SK-N-SH treated with all-trans-retinoic acid at 6 μM for 48 hours (cell line): ENCODE results near the gene TMEM125.

Source experiments
- ATAC-seq: fragments of 200-7000 bp; cut with Tn5 transposase; 3 replicates; pipeline ENCODE4 v1.9.1; 2020; ENCODE audit warnings: mild to moderate bottlenecking, moderate library complexity
- ARNTL ChIP-seq: fragments of 450-650 bp; formaldehyde crosslinking; IDR thresholded peaks from 2 replicates; pipeline ENCODE4 v1.5.0; 2020; ENCODE audit warnings: low read depth, mild to moderate bottlenecking, moderate library complexity, borderline replicate concordance
- BACH2 ChIP-seq: fragments of 250-450 bp; sonication (Bioruptor Pico); IDR thresholded peaks from 2 replicates; pipeline ENCODE4 v1.9.0; 2021; ENCODE audit warnings: mild to moderate bottlenecking, borderline replicate concordance
- CREB5 ChIP-seq: fragments of 250-450 bp; sonication (Bioruptor Pico); IDR thresholded peaks from 2 replicates; pipeline ENCODE4 v1.5.1; 2020; ENCODE audit warnings: low read depth, mild to moderate bottlenecking, moderate library complexity
- CSDC2 ChIP-seq: fragments of 250-450 bp; sonication (Bioruptor Pico); IDR thresholded peaks from 2 replicates; pipeline ENCODE4 v1.5.0; 2020; ENCODE audit warnings: mild to moderate bottlenecking, moderate library complexity
- CSRNP3 ChIP-seq: fragments of 250-450 bp; sonication (Bioruptor Pico); IDR thresholded peaks from 2 replicates; pipeline ENCODE4 v1.5.1; 2021; ENCODE audit warnings: mild to moderate bottlenecking, moderate library complexity
- ESRRG ChIP-seq: fragments of 250-450 bp; sonication (Bioruptor Pico); IDR thresholded peaks from 2 replicates; pipeline ENCODE4 v1.6.1; 2021; ENCODE audit warnings: mild to moderate bottlenecking
- GLIS3 ChIP-seq: fragments of 250-450 bp; sonication (Bioruptor Pico); IDR thresholded peaks from 2 replicates; pipeline ENCODE4 v1.5.0; 2020; ENCODE audit warnings: mild to moderate bottlenecking, moderate library complexity
- ISL1 ChIP-seq: fragments of 250-450 bp; sonication (Bioruptor Pico); IDR thresholded peaks from 2 replicates; pipeline ENCODE4 v2.1.2; 2022; ENCODE audit warnings: mild to moderate bottlenecking, moderate library complexity
- OSR1 ChIP-seq: fragments of 250-450 bp; sonication (Bioruptor Pico); IDR thresholded peaks from 2 replicates; pipeline ENCODE4 v1.8.0; 2022; ENCODE audit warnings: moderate library complexity, mild to moderate bottlenecking, inconsistent platforms
- POU6F1 ChIP-seq: fragments of 250-450 bp; sonication (Bioruptor Pico); IDR thresholded peaks from 2 replicates; pipeline ENCODE4 v1.8.0; 2021; ENCODE audit warnings: low read depth, mild to moderate bottlenecking, moderate library complexity, borderline replicate concordance
- PPARA ChIP-seq: fragments of 250-450 bp; sonication (Bioruptor Pico); IDR thresholded peaks from 2 replicates; pipeline ENCODE4 v1.5.0; 2020; ENCODE audit warnings: mild to moderate bottlenecking, borderline replicate concordance
- RARB ChIP-seq: fragments of 250-450 bp; sonication (Bioruptor Pico); IDR thresholded peaks from 2 replicates; pipeline ENCODE4 v1.8.0; 2021; ENCODE audit warnings: mild to moderate bottlenecking, moderate library complexity
- SNAI2 ChIP-seq: fragments of 250-450 bp; sonication (Bioruptor Pico); IDR thresholded peaks from 2 replicates; pipeline ENCODE4 v1.5.0; 2020; ENCODE audit warnings: mild to moderate bottlenecking, moderate library complexity
- TCF4 ChIP-seq: fragments of 250-450 bp; sonication (Bioruptor Pico); IDR thresholded peaks from 2 replicates; pipeline ENCODE4 v1.8.0; 2021; ENCODE audit warnings: mild to moderate bottlenecking, moderate library complexity, borderline replicate concordance
- TOX ChIP-seq: fragments of 250-450 bp; sonication (Bioruptor Pico); IDR thresholded peaks from 2 replicates; pipeline ENCODE4 v1.8.0; 2021; ENCODE audit warnings: mild to moderate bottlenecking, moderate library complexity, borderline replicate concordance
- TSHZ2 ChIP-seq: fragments of 250-450 bp; sonication (Bioruptor Pico); IDR thresholded peaks from 2 replicates; pipeline ENCODE4 v1.5.0; 2020; ENCODE audit warnings: mild to moderate bottlenecking, moderate library complexity
- ZC3H10 ChIP-seq: fragments of 250-450 bp; sonication (Bioruptor Pico); IDR thresholded peaks from 2 replicates; pipeline ENCODE4 v1.5.1; 2021; ENCODE audit warnings: mild to moderate bottlenecking, moderate library complexity
- ZFP3 ChIP-seq: fragments of 250-450 bp; sonication (Bioruptor Pico); IDR thresholded peaks from 2 replicates; pipeline ENCODE4 v1.5.0; 2020; ENCODE audit warnings: mild to moderate bottlenecking, moderate library complexity
- ZNF70 ChIP-seq: fragments of 450-650 bp; formaldehyde crosslinking; IDR thresholded peaks from 2 replicates; pipeline ENCODE4 v1.5.0; 2020; ENCODE audit warnings: mild to moderate bottlenecking, moderate library complexity
- TF ChIP-seq, protein P1 (sequence below): fragments of 250-450 bp; sonication (Bioruptor Pico); IDR thresholded peaks from 2 replicates; pipeline ENCODE4 v1.8.0; 2020; ENCODE audit warnings: mild to moderate bottlenecking, moderate library complexity, borderline replicate concordance

Gene TMEM125

DNA sequence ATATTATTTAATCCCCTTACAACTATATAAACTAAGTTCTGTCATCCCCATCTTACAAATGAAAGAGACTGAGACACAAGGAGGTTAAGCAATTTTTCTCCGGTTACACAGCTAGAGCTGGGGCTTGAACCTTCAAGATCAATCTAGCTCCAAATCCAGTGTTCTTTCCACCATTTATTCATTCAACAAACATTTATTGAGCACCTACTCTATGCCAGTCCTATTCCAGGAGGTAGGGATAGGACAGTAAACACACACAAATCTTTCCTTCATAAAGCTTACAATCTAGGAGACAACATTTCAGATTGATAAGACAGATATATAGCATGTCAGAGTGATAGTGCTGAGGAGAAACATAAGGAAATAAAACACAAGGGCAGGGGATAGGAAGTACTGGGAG is 2.9 kb upstream of the TMEM125 start (continued):
- TF ChIP-seq, protein P1, sequence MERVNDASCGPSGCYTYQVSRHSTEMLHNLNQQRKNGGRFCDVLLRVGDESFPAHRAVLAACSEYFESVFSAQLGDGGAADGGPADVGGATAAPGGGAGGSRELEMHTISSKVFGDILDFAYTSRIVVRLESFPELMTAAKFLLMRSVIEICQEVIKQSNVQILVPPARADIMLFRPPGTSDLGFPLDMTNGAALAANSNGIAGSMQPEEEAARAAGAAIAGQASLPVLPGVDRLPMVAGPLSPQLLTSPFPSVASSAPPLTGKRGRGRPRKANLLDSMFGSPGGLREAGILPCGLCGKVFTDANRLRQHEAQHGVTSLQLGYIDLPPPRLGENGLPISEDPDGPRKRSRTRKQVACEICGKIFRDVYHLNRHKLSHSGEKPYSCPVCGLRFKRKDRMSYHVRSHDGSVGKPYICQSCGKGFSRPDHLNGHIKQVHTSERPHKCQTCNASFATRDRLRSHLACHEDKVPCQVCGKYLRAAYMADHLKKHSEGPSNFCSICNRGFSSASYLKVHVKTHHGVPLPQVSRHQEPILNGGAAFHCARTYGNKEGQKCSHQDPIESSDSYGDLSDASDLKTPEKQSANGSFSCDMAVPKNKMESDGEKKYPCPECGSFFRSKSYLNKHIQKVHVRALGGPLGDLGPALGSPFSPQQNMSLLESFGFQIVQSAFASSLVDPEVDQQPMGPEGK: no peak
- TF ChIP-seq ISL1: no peak
- no peak for TF ChIP-seq RARB (CRISPR knock-in tag)
- TF ChIP-seq POU6F1 (CRISPR knock-in tag): no peak
- no peak for TF ChIP-seq PPARA (CRISPR knock-in tag)
- TF ChIP-seq TCF4 (CRISPR knock-in tag): no peak
- no peak for TF ChIP-seq CREB5 (CRISPR knock-in tag)
- TF ChIP-seq, all 23 proteins: peak for 0

DNA sequence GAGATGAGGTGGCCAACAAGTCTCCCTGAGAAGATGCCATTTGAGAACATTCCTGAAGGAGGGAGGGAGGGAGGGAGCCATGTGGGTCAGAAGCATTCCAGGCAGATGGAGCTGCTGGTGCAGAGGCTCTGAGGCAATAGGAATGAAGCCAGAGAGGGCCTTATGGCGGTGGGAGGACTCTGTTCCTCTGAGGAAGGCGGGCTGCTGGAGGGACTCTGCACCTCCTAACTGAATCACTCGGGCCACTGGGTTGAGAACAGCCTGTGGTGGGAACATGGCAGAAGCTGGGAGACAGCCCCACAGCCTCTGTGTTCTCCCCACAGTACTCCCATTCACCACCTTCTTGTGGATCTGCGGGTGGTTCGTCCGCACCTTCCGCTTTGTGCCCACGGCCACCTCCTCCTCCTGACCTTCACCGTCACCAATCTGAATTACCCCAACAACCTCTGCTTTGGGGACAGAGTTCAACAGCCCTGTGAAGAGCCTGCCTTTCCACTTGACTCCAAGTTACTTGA is 2.4 kb upstream of the TMEM125 start:
- TF ChIP-seq ESRRG (CRISPR knock-in tag) (no peak), ARNTL (CRISPR knock-in tag) (no peak), CSRNP3 (CRISPR knock-in tag) (no peak), ZFP3 (CRISPR knock-in tag) (no peak), ZNF70 (CRISPR knock-in tag) (no peak), RARB (CRISPR knock-in tag) (no peak), GLIS3 (CRISPR knock-in tag) (no peak), SNAI2 (CRISPR knock-in tag) (no peak), TSHZ2 (CRISPR knock-in tag) (no peak)
- TF ChIP-seq, protein P1: no peak
- TF ChIP-seq, all 23 proteins: peak for 0
- ATAC-seq: peak; percentile 56

GRCh38 chr1:43267818-43268425 is 1.9 kb upstream of the TMEM125 start:
- ATAC-seq: no peak
- no peak for TF ChIP-seq CREB5 (CRISPR knock-in tag)
- TF ChIP-seq, protein P1: no peak
- TF ChIP-seq SNAI2 (CRISPR knock-in tag): no peak
- no peak for TF ChIP-seq ZC3H10 (CRISPR knock-in tag)
- TF ChIP-seq ZNF70 (CRISPR knock-in tag): no peak
- TF ChIP-seq PPARA (CRISPR knock-in tag): no peak
- no peak for TF ChIP-seq TOX
- no peak for TF ChIP-seq CSDC2 (CRISPR knock-in tag)
- TF ChIP-seq POU6F1 (CRISPR knock-in tag): no peak
- no peak for TF ChIP-seq TCF4 (CRISPR knock-in tag)
- TF ChIP-seq OSR1 (CRISPR knock-in tag): no peak
- TF ChIP-seq BACH2 (CRISPR knock-in tag): no peak
